DND-41 (cell line): ENCODE results near the gene UBE2D2.
A peak's percentile ranks its signal among the peaks of the same experiment; 100 is the strongest.

ENCODE experiments used
- ATAC-seq: fragments of 200-7000 bp; cut with Tn5 transposase; 3 replicates; pipeline ENCODE4 v1.9.1; 2021; ENCODE audit warnings: low read depth; ENCODE audit not compliant: insufficient read depth
- DNase-seq: peaks from one replicate; pipeline ENCODE4 v3.0.0-alpha.2; 2020
- H2AFZ ChIP-seq: 2 replicates; pipeline ENCODE4 v1.6.0; 2012; ENCODE audit warnings: low read depth, low read length
- H3K27ac ChIP-seq: 2 replicates; pipeline ENCODE4 v1.5.1; 2012; ENCODE audit warnings: low read length, inconsistent platforms
- H3K27me3 ChIP-seq: fragments of 200-600 bp; sonication (generic); 2 replicates; pipeline ENCODE4 v1.6.0; 2012; ENCODE audit warnings: low read length, mild to moderate bottlenecking, inconsistent platforms; ENCODE audit not compliant: insufficient read depth, poor library complexity
- H3K36me3 ChIP-seq: 2 replicates; pipeline ENCODE4 v1.5.1; 2012; ENCODE audit warnings: low read length, inconsistent platforms; ENCODE audit not compliant: insufficient read depth
- H3K4me1 ChIP-seq: 2 replicates; pipeline ENCODE4 v1.5.1; 2012; ENCODE audit warnings: mild to moderate bottlenecking, low read length; ENCODE audit not compliant: insufficient read depth
- H3K4me2 ChIP-seq: 2 replicates; pipeline ENCODE4 v1.6.0; 2012; ENCODE audit warnings: mild to moderate bottlenecking, moderate library complexity, low read length, inconsistent platforms; ENCODE audit not compliant: insufficient read depth
- H3K4me3 ChIP-seq, 2 experiments: fragments of 200-600 bp in 1 of 2; shearing (Covaris generic) in 1 of 2; 2 replicates each; pipeline ENCODE4 v1.5.1; 2012 to 2016; ENCODE audit warnings: inconsistent platforms in 2 of 2, low read length in 2 of 2, mild to moderate bottlenecking in 2 of 2, low read depth in 1 of 2, moderate library complexity in 1 of 2
- H3K79me2 ChIP-seq: 2 replicates; pipeline ENCODE4 v1.6.0; 2012; ENCODE audit warnings: low read length, inconsistent platforms; ENCODE audit not compliant: insufficient read depth
- H3K9ac ChIP-seq: 2 replicates; pipeline ENCODE4 v1.6.0; 2012; ENCODE audit warnings: low read depth, mild to moderate bottlenecking, inconsistent platforms, low read length, moderate library complexity
- H3K9me3 ChIP-seq: 2 replicates; pipeline ENCODE4 v1.5.1; 2012; ENCODE audit warnings: low read length, moderate library complexity, mild to moderate bottlenecking, inconsistent platforms; ENCODE audit not compliant: insufficient read depth, severe bottlenecking
- H4K20me1 ChIP-seq: 2 replicates; pipeline ENCODE4 v1.6.0; 2012; ENCODE audit warnings: low read length; ENCODE audit not compliant: insufficient read depth
- CTCF ChIP-seq: IDR thresholded peaks from 2 replicates; pipeline ENCODE4 v1.5.1; 2012; ENCODE audit warnings: borderline replicate concordance, low read length, moderate library complexity, mild to moderate bottlenecking; ENCODE audit not compliant: poor library complexity, severe bottlenecking; ENCODE audit errors: extremely low read depth
- EZH2 ChIP-seq: IDR thresholded peaks from 3 replicates; pipeline ENCODE4 v1.6.1; 2012; ENCODE audit warnings: borderline replicate concordance, low read depth, mild to moderate bottlenecking, moderate library complexity, low read length, inconsistent platforms; ENCODE audit not compliant: severe bottlenecking

The UBE2D2 gene

GRCh38 chr5:139650031-139650688 lies 89.0 kb downstream of the UBE2D2 start:
- no peak for ATAC-seq
- H3K27ac ChIP-seq, result peak overlapping the region; percentile 62
- peaks cover 61% of the 10 kb centered on the region for H3K4me1 ChIP-seq
- H4K20me1 ChIP-seq, result peaks cover 52% of the 10 kb centered on the region
- peaks cover 65% of the 10 kb centered on the region for H3K79me2 ChIP-seq
- peaks cover 26% of the 10 kb centered on the region for H3K27me3 ChIP-seq
- no peaks in the 10 kb centered on the region for H3K9me3 ChIP-seq
- H3K4me2 ChIP-seq, result peak overlapping the region; percentile 78
- H3K36me3 ChIP-seq, result no peaks in the 10 kb centered on the region
- peak overlapping the region; percentile 75 to 79 for H3K4me3 ChIP-seq
- H2AFZ ChIP-seq, result peak overlapping the region; percentile 51
- TF ChIP-seq CTCF, result peak; percentile 29
- no peak for TF ChIP-seq EZH2
- peak; percentile 55 for DNase-seq
- peak overlapping the region; percentile 68 for H3K9ac ChIP-seq

- Histone ChIP-seq H3K9ac (peak overlapping the region; percentile 68), H3K79me2 (peaks cover 70% of the 10 kb centered on the region), H2AFZ (no peak overlapping the region), H3K4me2 (peak overlapping the region; percentile 78), H3K4me1 (peaks cover 61% of the 10 kb centered on the region), H3K36me3 (no peaks in the 10 kb centered on the region), H3K4me3 (peak overlapping the region; percentile 75 to 79; a peak in 3 of 4 replicates), H4K20me1 (peaks cover 54% of the 10 kb centered on the region), H3K27ac (peak overlapping the region; percentile 32; the same call in 1 of the 2 replicates), H3K9me3 (no peaks in the 10 kb centered on the region), H3K27me3 (peaks cover 26% of the 10 kb centered on the region)
- ATAC-seq (no peak), DNase-seq (peak; percentile 35)
- no peak for TF ChIP-seq EZH2
- TF ChIP-seq CTCF, result no peak
Measured at GRCh38 chr5:139650689-139651042, 89.5 kb downstream of the UBE2D2 start.

- no peak for ATAC-seq
Measured at GRCh38 chr5:139651043-139651834, 90.1 kb downstream of the UBE2D2 start.

More at GRCh38 chr5:139651043-139651834, 90.1 kb downstream of the UBE2D2 start:
- DNase-seq, result no peak
- Histone ChIP-seq H3K9me3 (no peaks in the 10 kb centered on the region), H3K79me2 (peaks cover 76% of the 10 kb centered on the region), H3K4me2 (peak overlapping the region; percentile 78), H3K27me3 (peaks cover 26% of the 10 kb centered on the region), H3K36me3 (no peaks in the 10 kb centered on the region), H4K20me1 (peaks cover 60% of the 10 kb centered on the region), H3K9ac (peak overlapping the region; percentile 68), H3K4me1 (peaks cover 66% of the 10 kb centered on the region), H2AFZ (no peak overlapping the region), H3K27ac (peak overlapping the region; percentile 28; the same call in 1 of the 2 replicates), H3K4me3 (peak overlapping the region in 1 of 2 experiments; percentile 75; a peak in 2 of 4 replicates)
- no peak for TF ChIP-seq EZH2
- TF ChIP-seq CTCF, result no peak
